H1 (cell line): Measurements from ENCODE around the gene TAF4. TPM values are rescaled to one million over a fixed set of nuclear protein-coding genes. Genes with fewer than 3 reads are reported as not detected.

Experiments
- BRCA1 ChIP-seq: IDR thresholded peaks from 2 replicates; pipeline ENCODE4 v1.6.1; 2012; ENCODE audit warnings: low read depth, low read length, improper control_type of control experiment
- CHD1 ChIP-seq: IDR thresholded peaks from 2 replicates; pipeline ENCODE4 v1.6.1; 2012; ENCODE audit warnings: low read depth, low read length, improper control_type of control experiment
- CHD7 ChIP-seq: fragments of 300-600 bp; sonication (generic); IDR thresholded peaks from 2 replicates; pipeline ENCODE4 v1.7.1; 2012; ENCODE audit warnings: low read length, moderate library complexity, mild to moderate bottlenecking, inconsistent platforms; ENCODE audit not compliant: insufficient replicate concordance
- CREB1 ChIP-seq: IDR thresholded peaks from 2 replicates; pipeline ENCODE4 v1.6.1; 2012; ENCODE audit warnings: inconsistent platforms
- CTBP2 ChIP-seq: IDR thresholded peaks from 2 replicates; pipeline ENCODE4 v1.7.0; 2011; ENCODE audit warnings: borderline replicate concordance, mild to moderate bottlenecking, moderate library complexity, mixed read lengths, low read length; ENCODE audit not compliant: insufficient read depth, insufficient read length
- HDAC6 ChIP-seq: IDR thresholded peaks from one replicate; pipeline ENCODE4 v1.7.1; 2012; ENCODE audit warnings: low read depth, mild to moderate bottlenecking, inconsistent platforms, low read length, moderate library complexity
- KDM5A ChIP-seq: fragments of 200-600 bp; IDR thresholded peaks from 2 replicates; pipeline ENCODE4 v1.7.1; 2012; ENCODE audit warnings: mild to moderate bottlenecking, low read length, inconsistent platforms, mixed read lengths
- POLR2AphosphoS5 ChIP-seq: IDR thresholded peaks from 2 replicates; pipeline ENCODE4 v1.6.1; 2011; ENCODE audit warnings: low read depth, low read length
- RNF2 ChIP-seq: fragments of 200-900, 300-1000 bp; sonication (generic); IDR thresholded peaks from 2 replicates; pipeline ENCODE4 v1.7.1; 2016; ENCODE audit warnings: borderline replicate concordance, low read depth, mild to moderate bottlenecking, antibody characterized with exemption, low read length; ENCODE audit not compliant: poor library complexity, severe bottlenecking; ENCODE audit errors: missing control alignments
- SP2 ChIP-seq: IDR thresholded peaks from 2 replicates; pipeline ENCODE4 v1.6.1; 2012; ENCODE audit warnings: mild to moderate bottlenecking, low read length, inconsistent platforms
- polyA plus RNA-seq, 7 experiments: library from polyadenylated mRNA; depleted of rRNA in 3 of 7; stranded (reverse) in 5 of 7; unstranded in 2 of 7; fragments of >200 nt in 5 of 7; fragments of 200-250 nt in 2 of 7; gene quantifications; 1 replicate in 5 of 7; 2 replicates in 1 of 7; 4 replicates in 1 of 7; pipeline versions ENCODE4 v1.2.1 to v1.2.3, GENCODE V29; 2011 to 2013; ENCODE audit warnings: missing spikeins in 2 of 7, mixed read lengths in 2 of 7
- total RNA-seq: library from RNA; stranded (reverse); fragmentation: NEBNext Ultra II Directional; extraction: Animal tissue kit (Norgen Biotek cat#: 25700); gene quantifications from 2 replicates; pipeline ENCODE4 v1.2.1, GENCODE V29; 2021

TAF4 gene
- total and polyA plus RNA-seq, 2 of the 8 experiments (the other 6 are each of a cell fraction or from before 2014, with no cell fraction given), result 16.0 to 30.1 TPM

- TF ChIP-seq KDM5A (no peak), POLR2AphosphoS5 (no peak), HDAC6 (no peak), RNF2 (no peak), CTBP2 (no peak), BRCA1 (no peak), SP2 (no peak), CREB1 (no peak), CHD7 (no peak), CHD1 (no peak)
These were observed 75.2 kb downstream of the TAF4 start (continued) for GRCh38 chr20:61990484-61990883.
